Kidney (tissue), 14 donors: ENCODE results near the gene LCN10. TPM values are rescaled to one million over a fixed set of nuclear protein-coding genes. Genes with fewer than 3 reads are reported as not detected.

Experiments
- DNase-seq, 5 donors: peaks; one replicate each; pipeline ENCODE4 v3.0.0-alpha.2; 2013 to 2020
- FAIRE-seq: peaks from 2 replicates; lab custom pipeline; 2012; peaks lifted over from hg19 to GRCh38; lab: Jason Lieb, UNC
- H3K27ac ChIP-seq, 2 donors: one replicate each; pipeline ENCODE4 v1.7.0; 2013; ENCODE audit warnings: low read depth in 2 of 2, low read length in 2 of 2, inconsistent platforms in 1 of 2
- H3K27me3 ChIP-seq: one replicate; pipeline ENCODE4 v1.7.1; 2013; ENCODE audit warnings: low read length, inconsistent platforms; ENCODE audit not compliant: control insufficient read depth, insufficient read depth
- H3K36me3 ChIP-seq, 3 donors: one replicate each; pipeline versions ENCODE4 v1.7.0 to v1.7.1; 2013; ENCODE audit warnings: low read length in 3 of 3, control low read depth in 1 of 3, inconsistent platforms in 1 of 3; ENCODE audit not compliant: insufficient read depth in 3 of 3, control insufficient read depth in 2 of 3
- H3K4me1 ChIP-seq, 3 donors: one replicate each; pipeline versions ENCODE4 v1.7.0 to v1.7.1; 2013; ENCODE audit warnings: low read length in 3 of 3, inconsistent platforms in 1 of 3, low read depth in 1 of 3; ENCODE audit not compliant: control insufficient read depth in 2 of 3, insufficient read depth in 2 of 3
- H3K4me3 ChIP-seq, 3 donors: one replicate each; pipeline versions ENCODE4 v1.7.0 to v1.8.1; 2013; ENCODE audit warnings: low read length in 3 of 3, control low read depth in 1 of 3, inconsistent platforms in 1 of 3
- H3K9ac ChIP-seq, 3 donors: one replicate each; pipeline versions ENCODE4 v1.7.0 to v1.7.1; 2013; ENCODE audit warnings: low read length in 3 of 3, control low read depth in 1 of 3, inconsistent platforms in 1 of 3
- H3K9me3 ChIP-seq, 3 donors: one replicate each; pipeline versions ENCODE4 v1.7.0 to v1.7.1; 2013; ENCODE audit warnings: low read length in 3 of 3, control low read depth in 1 of 3, inconsistent platforms in 1 of 3; ENCODE audit not compliant: control insufficient read depth in 2 of 3, insufficient read depth in 1 of 3
- CTCF ChIP-seq: IDR thresholded peaks from 3 replicates; pipeline ENCODE4 v1.5.1; 2012; ENCODE audit warnings: mild to moderate bottlenecking, moderate library complexity, borderline replicate concordance; ENCODE audit not compliant: insufficient read depth; ENCODE audit errors: extremely low read depth
- intact Hi-C: fragments of 100-400 bp; cut with DNase I; formaldehyde crosslinking; loops from one replicate; pipeline ENCODE4 v1.11.1; 2022
- polyA plus RNA-seq: library from polyadenylated mRNA; stranded (reverse); fragments of 350-450 nt; fragmentation: Illumina TruSeq; extraction: RNeasy Lipid Tissue Mini Kit (QIAGEN cat#74804); gene quantifications from one replicate; pipeline ENCODE4 v1.2.3, GENCODE V29; 2014; ENCODE audit warnings: low read depth, low replicate concordance; ENCODE audit not compliant: insufficient read depth
- total RNA-seq: library from RNA; stranded (reverse); fragmentation: NEBNext Ultra II Directional; extraction: Animal tissue kit (Norgen Biotek cat#: 25700); gene quantifications from one replicate; pipeline ENCODE4 v1.2.1, GENCODE V29; 2021
- donor health status: control.
- donor health status: control.
- donor health status: control.
- donor health status: control.
- donor health status: control.
- donor health status: DM: yes; HTN: yes; CAD: no.
- donor health status: Normal renal cell carcinoma (clear cell type).

The LCN10 gene
- total and polyA plus RNA-seq, 2 donors from 2014 or later = 3.9 to 8.4 TPM

GRCh38 chr9:136745389-136746154 is 2.8 kb upstream of the LCN10 start:
- H3K27me3 ChIP-seq = no peaks in the 10 kb centered on the region
- H3K4me3 ChIP-seq = no peak overlapping the region
- no peaks in the 10 kb centered on the region for H3K36me3 ChIP-seq
- FAIRE-seq (no peak), DNase-seq (peak in 1 of 5 donors; percentile 77)
- intact Hi-C loops = no loop called here
- no peak for TF ChIP-seq CTCF
- H3K9ac ChIP-seq = no peak overlapping the region
- H3K9me3 ChIP-seq = no peaks in the 10 kb centered on the region
- peaks cover 0 to 16% (median 4%) of the 10 kb centered on the region in 3 donors for H3K4me1 ChIP-seq
- no peak overlapping the region for H3K27ac ChIP-seq

- Histone ChIP-seq H3K4me1 (peaks cover 0 to 16% (median 4%) of the 10 kb centered on the region in 3 donors), H3K9me3 (no peaks in the 10 kb centered on the region), H3K27me3 (no peaks in the 10 kb centered on the region), H3K36me3 (no peaks in the 10 kb centered on the region), H3K9ac (no peak overlapping the region), H3K27ac (no peak overlapping the region), H3K4me3 (no peak overlapping the region)
- no peak for TF ChIP-seq CTCF
- intact Hi-C loops = no loop called here
- no peak for FAIRE-seq
- no peak for DNase-seq
Measured at GRCh38 chr9:136744773-136745172, 2.0 kb upstream of the LCN10 start.

GRCh38 chr9:136743639-136744211 is 985 bp upstream of the LCN10 start:
- no peak overlapping the region for H3K9ac ChIP-seq
- DNase-seq = peak in 1 of 5 donors; percentile 61
- no peaks in the 10 kb centered on the region for H3K27me3 ChIP-seq
- H3K9me3 ChIP-seq = no peaks in the 10 kb centered on the region
- H3K27ac ChIP-seq = no peak overlapping the region
- no peak for FAIRE-seq
- no peak for TF ChIP-seq CTCF
- intact Hi-C loops = no loop called here
- no peak overlapping the region for H3K4me3 ChIP-seq
- peaks cover 0 to 16% (median 4%) of the 10 kb centered on the region in 3 donors for H3K4me1 ChIP-seq
- H3K36me3 ChIP-seq = no peaks in the 10 kb centered on the region
